Activated T-cell treated with anti-CD3 and anti-CD28 coated beads, Interleukin-2, amount 50 U/mL, for 72 hours (primary cell): ENCODE measurements around the gene TET3. TPM values are rescaled to one million over a fixed set of nuclear protein-coding genes. Genes with fewer than 3 reads are reported as not detected.

Experiments used
- ATAC-seq, 2 donors: fragments of 150-1000 bp; cut with Tn5 transposase; replicated peaks in 1 of 2; 2 replicates each; pipeline ENCODE4 v1.10.0; 2021; ENCODE audit warnings: moderate library complexity in 2 of 2, mild to moderate bottlenecking in 1 of 2
- DNase-seq, 2 donors: peaks; one replicate each; pipeline ENCODE4 v3.0.0; 2021 to 2022; ENCODE audit warnings: mixed read lengths in 1 of 2
- H3K27ac Mint-ChIP-seq: one replicate; pipeline ENCODE4 v1.8.0; 2022; ENCODE audit warnings: mild to moderate bottlenecking, moderate library complexity, mixed read lengths
- H3K27me3 Mint-ChIP-seq: one replicate; pipeline ENCODE4 v1.8.0; 2022; ENCODE audit warnings: low read depth, mixed read lengths
- H3K36me3 Mint-ChIP-seq, 2 donors: one replicate each; pipeline ENCODE4 v1.8.0; 2022; ENCODE audit warnings: mixed read lengths in 2 of 2, mild to moderate bottlenecking in 1 of 2; ENCODE audit not compliant: insufficient read depth in 2 of 2
- H3K4me1 Mint-ChIP-seq: one replicate; pipeline ENCODE4 v1.8.0; 2022; ENCODE audit warnings: low read depth, mixed read lengths
- H3K4me3 Mint-ChIP-seq, 2 donors: one replicate each; pipeline ENCODE4 v1.8.0; 2022; ENCODE audit warnings: mild to moderate bottlenecking in 2 of 2, mixed read lengths in 2 of 2, moderate library complexity in 2 of 2
- H3K9me3 Mint-ChIP-seq, 2 donors: one replicate each; pipeline ENCODE4 v1.8.0; 2022; ENCODE audit warnings: mixed read lengths in 2 of 2
- total RNA-seq, 2 donors: library from RNA; stranded (reverse); gene quantifications; one replicate each; pipeline ENCODE4 v1.2.3, GENCODE V29; 2022

The TET3 gene
- total RNA-seq, 2 donors from 2014 or later, result 18.6 to 19.7 TPM

DNA sequence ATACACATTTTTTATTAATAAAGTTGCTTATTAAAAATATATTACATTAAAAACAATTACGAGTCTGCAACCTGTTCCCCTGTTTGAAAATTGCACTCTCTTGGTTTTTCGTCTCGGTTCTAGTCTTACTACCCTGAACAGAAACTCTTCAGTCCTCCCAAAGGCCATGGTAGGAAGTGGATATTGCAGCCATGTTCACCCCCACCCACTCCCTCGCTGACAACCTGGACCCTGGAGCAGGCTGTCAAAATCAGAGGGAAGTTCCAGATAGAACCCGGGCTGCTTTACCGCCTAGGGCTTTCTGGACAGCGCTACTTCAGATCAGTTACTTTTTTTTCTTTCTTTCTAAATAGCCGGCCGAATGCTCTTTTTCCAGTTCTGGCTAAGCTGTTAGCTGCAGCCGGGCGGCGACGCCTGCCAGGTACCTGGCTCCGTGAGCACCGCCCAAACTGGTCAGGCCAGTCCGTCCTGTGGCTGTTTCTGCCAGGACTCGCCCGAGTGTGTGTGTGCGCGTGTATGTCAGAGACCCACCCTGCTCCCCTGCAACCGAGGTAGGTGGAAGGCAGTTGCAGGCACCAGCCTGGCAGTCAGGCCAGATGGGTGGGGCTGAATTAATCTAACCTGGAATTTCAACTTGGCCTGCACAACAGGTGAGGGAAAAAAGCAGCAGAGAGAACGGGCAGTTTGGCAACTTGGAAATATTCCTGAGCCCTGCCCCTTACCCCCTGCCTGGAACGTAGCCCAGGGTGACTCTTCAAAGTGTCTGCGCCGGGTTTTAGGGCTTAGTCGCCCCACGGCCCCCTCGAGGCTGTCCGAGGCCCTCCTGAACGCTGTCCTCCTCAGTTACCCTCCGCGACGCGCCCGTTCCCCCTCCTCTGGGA lies 1.1 kb upstream of the TET3 start:
- Mint-ChIP-seq H3K27ac (peak overlapping the region; percentile 76), H3K36me3 (peaks cover 0 to 8% of the 10 kb centered on the region in 2 donors), H3K4me3 (peak overlapping the region; percentile 87 to 89), H3K27me3 (no peaks in the 10 kb centered on the region), H3K9me3 (no peaks in the 10 kb centered on the region), H3K4me1 (peaks cover 81% of the 10 kb centered on the region)
- ATAC-seq, result no peak
- peak in 1 of 2 donors; percentile 6 for DNase-seq

DNA sequence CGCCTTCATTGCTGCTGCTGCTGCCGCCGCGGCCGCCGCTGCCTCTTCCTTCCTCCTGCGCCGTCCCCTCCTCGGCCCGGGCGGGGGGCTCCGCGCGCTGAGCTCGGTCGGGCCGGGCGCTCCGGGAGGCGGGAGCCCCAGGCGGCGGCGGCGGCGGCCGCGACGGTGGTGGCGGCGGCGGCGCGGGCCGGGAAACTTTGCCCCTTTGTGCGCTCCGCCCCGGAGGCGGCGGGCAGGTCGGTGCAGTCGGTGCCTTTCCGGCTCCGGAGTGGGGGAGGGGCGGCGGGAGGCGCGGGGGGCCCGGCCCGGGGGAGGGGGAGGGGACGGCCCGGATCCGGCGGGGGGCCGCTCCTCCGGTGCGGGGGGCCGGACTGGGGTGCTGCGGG lies 205 bp downstream of the TET3 start:
- H3K9me3 Mint-ChIP-seq, result no peaks in the 10 kb centered on the region
- no peaks in the 10 kb centered on the region for H3K27me3 Mint-ChIP-seq
- H3K4me1 Mint-ChIP-seq, result peaks cover 81% of the 10 kb centered on the region
- H3K36me3 Mint-ChIP-seq, result peaks cover 4 to 16% of the 10 kb centered on the region in 2 donors
- no peak overlapping the region for H3K27ac Mint-ChIP-seq
- DNase-seq, result peak; percentile 72 to 77
- H3K4me3 Mint-ChIP-seq, result no peak overlapping the region
- peak; percentile 27 to 41 for ATAC-seq

DNA sequence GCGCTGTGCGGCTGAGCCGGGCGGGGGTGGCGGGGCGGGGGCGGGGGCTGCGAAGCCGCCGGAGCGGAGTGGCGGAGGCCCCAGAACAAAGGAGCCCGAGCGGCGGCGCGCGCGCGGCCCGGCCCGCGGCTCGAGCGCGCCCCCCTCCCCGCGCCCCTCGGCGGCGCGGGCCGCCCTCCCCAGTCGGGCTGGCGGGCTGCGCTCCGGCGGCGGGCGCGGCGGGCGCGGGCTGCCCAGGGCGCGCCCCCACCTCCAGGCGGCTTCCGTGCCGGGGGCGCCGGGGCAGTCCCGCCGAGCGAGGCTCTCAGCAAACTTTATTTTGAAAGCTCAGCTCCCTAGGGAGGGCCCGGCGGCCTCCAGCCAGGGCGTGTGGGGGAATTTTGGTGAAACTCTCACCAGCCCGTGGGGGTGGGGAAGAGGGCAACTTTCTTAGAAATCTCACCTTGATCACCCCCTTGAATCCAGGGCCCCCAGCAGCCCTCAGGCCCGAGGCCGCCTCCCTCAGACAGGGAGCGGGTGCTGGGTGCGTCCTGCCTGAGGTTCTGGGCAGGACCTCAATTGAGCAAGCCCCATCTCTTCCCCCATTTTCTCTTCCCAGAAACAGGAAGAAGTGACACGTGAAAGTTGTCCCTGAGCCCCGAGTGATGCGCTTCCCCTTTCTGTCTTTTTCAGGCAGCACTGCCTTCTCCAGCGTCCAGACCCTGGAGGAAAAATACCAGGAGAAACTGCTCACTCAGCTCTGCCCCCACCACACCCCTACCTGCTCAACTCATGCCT lies 786 bp downstream of the TET3 start:
- Mint-ChIP-seq H3K27ac (peak overlapping the region; percentile 87), H3K36me3 (peaks cover 7 to 21% of the 10 kb centered on the region in 2 donors), H3K4me3 (peak overlapping the region; percentile 88 to 89), H3K27me3 (no peaks in the 10 kb centered on the region), H3K4me1 (peaks cover 81% of the 10 kb centered on the region), H3K9me3 (peaks cover 0 to 2% of the 10 kb centered on the region in 2 donors)
- peak; percentile 40 to 53 for ATAC-seq
- peak; percentile 69 for DNase-seq

DNA sequence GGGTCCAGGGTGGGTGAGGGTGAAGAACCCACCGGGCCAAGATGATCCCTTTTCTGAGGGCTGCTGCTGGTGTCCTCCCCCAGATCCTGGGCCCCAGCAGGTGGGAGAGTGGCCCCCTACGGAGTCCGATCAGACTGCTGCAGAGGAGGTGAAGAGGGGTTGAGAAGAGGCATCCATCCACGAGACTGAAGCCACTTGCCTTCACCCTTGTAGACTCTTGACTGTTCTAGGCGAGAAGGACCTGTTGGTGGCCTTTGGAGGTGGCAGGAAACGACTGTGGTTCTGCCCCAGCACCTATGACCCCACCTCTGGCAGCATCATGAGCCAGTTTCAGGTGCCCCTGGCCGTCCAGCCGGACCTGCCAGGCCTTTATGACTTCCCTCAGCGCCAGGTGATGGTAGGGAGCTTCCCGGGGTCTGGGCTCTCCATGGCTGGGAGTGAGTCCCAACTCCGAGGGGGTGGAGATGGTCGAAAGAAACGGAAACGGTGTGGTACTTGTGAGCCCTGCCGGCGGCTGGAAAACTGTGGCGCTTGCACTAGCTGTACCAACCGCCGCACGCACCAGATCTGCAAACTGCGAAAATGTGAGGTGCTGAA lies 1.5 kb downstream of the TET3 start:
- ATAC-seq, result peak; percentile 40 to 53
- peak; percentile 41 to 55 for DNase-seq

DNA sequence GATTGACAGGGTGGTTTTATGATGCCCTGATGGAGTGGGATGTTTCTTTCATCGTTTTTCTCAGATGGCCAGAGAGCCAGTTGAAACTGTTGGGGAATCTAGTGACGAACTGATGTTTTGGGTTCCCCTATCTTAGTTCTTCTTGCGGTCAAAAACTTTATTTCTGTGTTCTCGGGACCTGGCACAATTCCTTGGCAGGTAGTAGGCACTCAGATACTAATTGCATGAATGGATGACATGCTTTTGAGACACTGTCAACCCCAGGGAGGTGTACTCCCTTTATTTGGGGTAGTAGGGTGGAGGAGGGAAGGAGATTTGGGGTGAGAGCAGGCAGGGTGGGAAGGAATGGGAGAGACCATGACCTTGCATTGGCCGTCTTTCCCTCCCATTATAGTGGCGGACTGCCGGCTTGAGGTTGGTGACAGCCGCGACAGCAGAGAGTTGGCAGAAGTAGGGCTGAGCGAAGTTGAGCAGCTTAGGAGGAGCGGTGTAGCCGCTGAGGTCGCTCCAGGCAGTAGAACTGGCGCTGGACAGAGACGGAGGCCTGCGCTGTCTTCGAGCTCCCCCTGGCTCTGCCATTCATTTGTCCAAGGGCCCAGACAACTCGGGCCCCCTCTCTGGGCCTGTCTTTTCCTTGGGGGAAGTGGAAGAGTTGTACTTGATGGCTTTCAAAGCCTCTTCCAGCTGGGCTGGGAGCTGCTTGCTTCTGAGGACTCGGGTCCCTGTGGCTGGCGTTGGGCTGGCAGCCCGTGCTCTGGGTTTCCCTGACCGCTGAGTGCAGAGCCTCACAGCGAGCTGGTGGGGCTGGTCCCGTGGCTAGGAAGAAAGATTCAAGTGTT lies 2.6 kb downstream of the TET3 start:
- H3K9me3 Mint-ChIP-seq, result peaks cover 5 to 6% of the 10 kb centered on the region in 2 donors
- peak; percentile 55 to 66 for DNase-seq
- peak overlapping the region; percentile 87 for H3K27ac Mint-ChIP-seq
- H3K4me1 Mint-ChIP-seq, result peaks cover 67% of the 10 kb centered on the region
- H3K36me3 Mint-ChIP-seq, result peaks cover 14 to 35% of the 10 kb centered on the region in 2 donors
- peak overlapping the region; percentile 88 to 89 for H3K4me3 Mint-ChIP-seq
- H3K27me3 Mint-ChIP-seq, result no peaks in the 10 kb centered on the region
- ATAC-seq, result peak; percentile 49 to 57

More for the DNA sequence above, 1.5 kb downstream of the TET3 start:
- H3K4me3 Mint-ChIP-seq, result peak overlapping the region; percentile 88 to 89
- H3K4me1 Mint-ChIP-seq, result peaks cover 79% of the 10 kb centered on the region
- H3K27me3 Mint-ChIP-seq, result no peaks in the 10 kb centered on the region
- peaks cover 2 to 5% of the 10 kb centered on the region in 2 donors for H3K9me3 Mint-ChIP-seq
- peak overlapping the region; percentile 87 for H3K27ac Mint-ChIP-seq
- peaks cover 10 to 25% of the 10 kb centered on the region in 2 donors for H3K36me3 Mint-ChIP-seq

DNA sequence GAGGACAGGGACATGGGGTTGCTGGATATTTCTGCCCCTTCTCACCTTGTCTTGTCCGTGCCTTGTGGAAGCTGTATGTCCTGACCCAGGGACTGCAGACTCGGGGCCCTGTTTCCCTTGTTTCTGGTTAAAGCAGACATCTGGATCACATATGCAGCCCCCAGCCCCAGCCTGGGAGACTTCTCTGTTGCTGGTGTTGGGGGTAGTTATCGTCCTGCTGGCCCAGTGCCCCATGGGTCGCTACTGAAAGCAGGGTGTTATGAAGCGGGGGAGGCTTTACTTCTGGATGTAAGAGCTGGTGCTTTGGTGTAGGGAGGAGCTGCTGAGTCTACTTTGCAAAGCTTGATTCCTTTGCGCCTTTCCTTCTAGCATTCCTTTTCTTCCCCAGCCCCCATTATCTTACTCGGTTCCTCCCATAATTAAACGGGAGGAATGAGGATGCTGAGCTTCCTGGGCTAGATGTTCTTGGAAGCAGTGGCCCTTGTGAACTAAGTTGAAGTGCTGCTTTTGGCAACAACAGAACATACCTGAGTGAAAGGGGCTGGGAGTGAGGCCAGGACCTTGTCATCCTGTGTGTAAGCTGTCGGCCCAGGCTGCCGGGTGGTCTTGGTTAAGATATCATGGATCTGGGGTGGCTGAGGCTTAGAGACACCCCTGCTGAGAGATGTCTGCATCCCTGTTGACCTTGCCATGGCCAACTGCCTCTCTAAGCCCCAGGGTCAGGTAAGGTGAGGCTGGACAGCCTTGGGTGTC lies 3.4 kb downstream of the TET3 start:
- ATAC-seq, result no peak
- Mint-ChIP-seq H3K4me3 (peak overlapping the region; percentile 88 to 89), H3K27me3 (no peaks in the 10 kb centered on the region), H3K9me3 (peaks cover 5 to 6% of the 10 kb centered on the region in 2 donors), H3K27ac (peak overlapping the region; percentile 44), H3K4me1 (peaks cover 65% of the 10 kb centered on the region), H3K36me3 (peaks cover 16 to 39% of the 10 kb centered on the region in 2 donors)
- DNase-seq, result no peak

DNA sequence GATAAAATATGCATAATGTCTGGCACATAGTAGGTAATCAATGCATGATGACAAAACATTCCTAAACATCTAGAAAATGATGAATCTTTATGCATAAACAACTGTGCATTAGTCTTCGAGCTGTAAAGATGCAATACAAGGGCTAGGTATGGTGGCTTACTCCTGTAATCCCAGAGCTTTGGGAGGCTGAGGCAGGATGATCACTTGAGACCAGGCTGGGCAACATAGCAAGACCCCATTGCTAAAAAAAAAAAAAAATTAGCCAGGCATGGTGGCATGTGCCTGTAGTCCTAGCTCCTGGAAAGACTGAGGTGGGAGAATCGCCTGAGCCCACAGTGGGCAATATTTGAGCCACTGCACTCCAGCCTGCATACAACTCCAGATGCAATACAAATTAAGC lies 5.3 kb downstream of the TET3 start:
- H3K27ac Mint-ChIP-seq, result peak overlapping the region; percentile 63
- no peak for ATAC-seq
- peaks cover 74% of the 10 kb centered on the region for H3K4me1 Mint-ChIP-seq
- peaks cover 16 to 39% of the 10 kb centered on the region in 2 donors for H3K36me3 Mint-ChIP-seq
- peak overlapping the region in 1 of 2 donors; percentile 65 for H3K4me3 Mint-ChIP-seq
- no peak for DNase-seq
- peaks cover 5 to 6% of the 10 kb centered on the region in 2 donors for H3K9me3 Mint-ChIP-seq
- no peaks in the 10 kb centered on the region for H3K27me3 Mint-ChIP-seq

DNA sequence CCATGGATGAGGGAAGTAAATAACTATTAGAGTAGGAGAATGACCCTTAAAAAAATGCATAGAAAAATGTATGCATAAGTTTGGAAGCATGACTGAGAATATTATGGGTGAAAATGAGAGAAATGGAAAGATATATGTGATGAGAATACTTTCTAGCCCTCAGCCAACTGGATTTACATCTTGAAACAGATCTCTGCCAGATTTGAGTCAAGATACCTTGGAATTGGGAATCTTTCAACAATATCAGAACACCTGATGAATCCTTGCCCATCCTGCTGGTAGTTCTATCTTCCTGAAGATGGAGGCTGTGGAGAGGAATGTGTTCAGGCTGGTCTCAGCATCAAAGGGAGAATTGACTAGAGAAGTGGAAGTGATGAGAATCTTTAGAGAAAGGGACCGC lies 5.8 kb downstream of the TET3 start:
- Mint-ChIP-seq H3K4me3 (no peak overlapping the region), H3K27ac (peak overlapping the region; percentile 2), H3K9me3 (peaks cover 5 to 6% of the 10 kb centered on the region in 2 donors), H3K27me3 (no peaks in the 10 kb centered on the region), H3K36me3 (peaks cover 16 to 39% of the 10 kb centered on the region in 2 donors), H3K4me1 (peaks cover 80% of the 10 kb centered on the region)
- no peak for DNase-seq
- no peak for ATAC-seq

DNA sequence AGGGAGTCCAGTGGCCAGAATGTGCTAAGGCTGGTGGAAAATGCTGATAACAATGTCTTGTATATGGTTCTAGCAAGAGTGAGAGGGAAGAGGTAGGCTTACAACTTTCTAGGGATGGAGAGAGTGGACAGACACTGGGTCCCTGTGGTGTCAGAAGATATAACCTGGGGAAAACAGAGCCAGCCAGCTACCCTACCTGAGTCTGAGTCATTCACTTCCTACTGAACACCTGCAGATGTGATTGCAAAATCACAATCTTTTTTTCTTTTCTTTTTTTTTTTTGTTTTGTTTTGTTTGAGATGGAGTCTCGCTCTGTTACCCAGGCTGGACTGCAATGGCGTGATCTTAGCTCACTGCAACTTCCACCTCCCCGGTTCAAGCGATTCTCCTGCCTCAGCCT lies 7.3 kb downstream of the TET3 start:
- H3K4me3 Mint-ChIP-seq, result no peak overlapping the region
- peaks cover 16 to 34% of the 10 kb centered on the region in 2 donors for H3K36me3 Mint-ChIP-seq
- H3K9me3 Mint-ChIP-seq, result peaks cover 5 to 6% of the 10 kb centered on the region in 2 donors
- peaks cover 72% of the 10 kb centered on the region for H3K4me1 Mint-ChIP-seq
- no peak overlapping the region for H3K27ac Mint-ChIP-seq
- no peaks in the 10 kb centered on the region for H3K27me3 Mint-ChIP-seq
- ATAC-seq (no peak), DNase-seq (no peak)

DNA sequence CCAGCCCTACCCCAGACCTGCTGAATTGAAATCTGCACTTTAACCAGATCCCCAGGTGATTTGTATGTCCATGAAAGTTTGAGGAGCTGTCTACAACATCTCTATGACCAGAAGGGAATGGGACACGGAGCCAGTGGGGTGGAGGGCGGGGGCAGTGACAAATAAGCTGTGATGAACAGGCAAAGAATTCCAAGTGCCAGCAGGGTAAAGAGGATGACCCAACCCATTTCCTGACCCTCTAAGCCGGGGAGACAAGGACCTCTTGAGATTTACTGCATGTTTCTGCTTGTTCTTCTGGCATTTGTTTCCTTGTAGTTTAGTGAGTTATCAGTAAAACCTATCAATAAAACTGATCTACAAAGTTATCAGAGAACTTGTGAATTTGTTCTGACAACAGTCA lies 8.7 kb downstream of the TET3 start:
- Mint-ChIP-seq H3K4me3 (peak overlapping the region; percentile 8 to 50), H3K27me3 (no peaks in the 10 kb centered on the region), H3K36me3 (peaks cover 16 to 33% of the 10 kb centered on the region in 2 donors), H3K27ac (no peak overlapping the region), H3K9me3 (peaks cover 5 to 6% of the 10 kb centered on the region in 2 donors), H3K4me1 (peaks cover 75% of the 10 kb centered on the region)
- DNase-seq (no peak), ATAC-seq (no peak)

DNA sequence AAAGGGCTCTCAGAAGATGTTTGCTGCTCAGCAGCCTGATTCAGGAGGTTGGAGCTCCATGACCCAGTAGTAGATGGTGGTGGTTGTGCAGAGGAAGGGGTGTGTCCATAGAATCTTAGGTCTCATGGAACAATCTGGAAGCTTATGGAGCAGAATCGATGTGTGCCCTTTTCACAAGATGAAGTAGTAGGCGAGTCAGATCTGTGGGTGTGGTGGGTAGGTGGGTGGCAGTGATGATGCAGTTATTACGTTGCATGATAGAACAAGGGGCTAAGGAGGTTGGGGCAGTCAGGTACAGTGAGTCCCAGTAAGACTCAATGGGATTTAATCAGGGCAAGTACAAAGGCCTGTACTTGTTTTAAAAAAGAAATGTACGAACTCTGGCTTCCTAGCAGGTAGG lies 9.1 kb downstream of the TET3 start:
- DNase-seq (no peak), ATAC-seq (peak; percentile 72 to 75)
- H3K4me3 Mint-ChIP-seq, result peak overlapping the region; percentile 8 to 50
- no peaks in the 10 kb centered on the region for H3K27me3 Mint-ChIP-seq
- H3K36me3 Mint-ChIP-seq, result peaks cover 16 to 31% of the 10 kb centered on the region in 2 donors
- peaks cover 5 to 6% of the 10 kb centered on the region in 2 donors for H3K9me3 Mint-ChIP-seq
- H3K4me1 Mint-ChIP-seq, result peaks cover 75% of the 10 kb centered on the region
- H3K27ac Mint-ChIP-seq, result peak overlapping the region; percentile 27
